K562 (cell line): ENCODE results near the gene KCNG4. TPM values are rescaled to one million over a fixed set of nuclear protein-coding genes. Genes with fewer than 3 reads are reported as not detected.

Source experiments
- CBX8 ChIP-seq: fragments of 200-600 bp; sonication (generic); IDR thresholded peaks from 2 replicates; pipeline ENCODE4 v1.6.1; 2012; ENCODE audit warnings: borderline replicate concordance, mixed run types, low read depth, mild to moderate bottlenecking, moderate library complexity, mixed read lengths, low read length, control low read depth, inconsistent platforms; ENCODE audit not compliant: poor library complexity, severe bottlenecking; ENCODE audit errors: extremely low read depth
- CHD2 ChIP-seq: IDR thresholded peaks from 2 replicates; pipeline ENCODE4 v1.6.1; 2011; ENCODE audit warnings: low read depth, low read length
- EP400 ChIP-seq: fragments of 450-650 bp; IDR thresholded peaks from 2 replicates; pipeline ENCODE4 v1.6.1; 2017; ENCODE audit warnings: antibody characterized with exemption, mild to moderate bottlenecking, moderate library complexity
- HMG20A ChIP-seq: fragments of 450-650 bp; formaldehyde crosslinking; conservative IDR thresholded peaks from 2 replicates; pipeline ENCODE4 v1.4.0; 2020; ENCODE audit warnings: mild to moderate bottlenecking, mixed read lengths
- KLF6 ChIP-seq: fragments of 250-450 bp; sonication (Bioruptor Pico); IDR thresholded peaks from 2 replicates; pipeline ENCODE4 v1.4.0; 2020; ENCODE audit warnings: mild to moderate bottlenecking, moderate library complexity, borderline replicate concordance
- LCOR ChIP-seq: sonication (generic); formaldehyde crosslinking; IDR thresholded peaks from 2 replicates; pipeline ENCODE4 v1.8.0; 2022; ENCODE audit warnings: mild to moderate bottlenecking, missing genetic modification reagents
- MYNN ChIP-seq, 2 experiments: sonication (generic); formaldehyde crosslinking in 1 of 2; IDR thresholded peaks; 2 replicates each; pipeline versions ENCODE4 v1.5.0 to v1.6.1; 2016 to 2020; ENCODE audit warnings: antibody characterized with exemption in 1 of 2, missing genetic modification reagents in 1 of 2
- NFIX ChIP-seq: fragments of 250-450 bp; sonication (Bioruptor Pico); IDR thresholded peaks from 2 replicates; pipeline ENCODE4 v1.4.0; 2020; ENCODE audit warnings: low read depth, mild to moderate bottlenecking, moderate library complexity
- NFYB ChIP-seq: IDR thresholded peaks from 2 replicates; pipeline ENCODE4 v1.6.1; 2011; ENCODE audit warnings: mild to moderate bottlenecking, moderate library complexity; ENCODE audit not compliant: insufficient read length; ENCODE audit errors: extremely low read depth
- POLR2B ChIP-seq: fragments of 450-650 bp; IDR thresholded peaks from 2 replicates; pipeline ENCODE4 v1.6.1; 2018; ENCODE audit warnings: low read depth; ENCODE audit not compliant: partially characterized antibody
- POLR2H ChIP-seq: IDR thresholded peaks from 2 replicates; pipeline ENCODE4 v1.6.1; 2016; ENCODE audit warnings: missing genetic modification characterization, low read depth, mild to moderate bottlenecking, control low read depth, missing compliant biosample characterization, moderate library complexity
- POU5F1 ChIP-seq: fragments of 150-350 bp; IDR thresholded peaks from 2 replicates; pipeline ENCODE4 v1.6.1; 2014; ENCODE audit warnings: borderline replicate concordance, low read length, low read depth, mild to moderate bottlenecking; ENCODE audit not compliant: partially characterized antibody
- RBM22 ChIP-seq: fragments of 200-400 bp; formaldehyde crosslinking; IDR thresholded peaks from 2 replicates; pipeline ENCODE4 v1.6.1; 2018; ENCODE audit warnings: low read length, low read depth; ENCODE audit not compliant: poor library complexity, severe bottlenecking
- RBM34 ChIP-seq: fragments of 200-400 bp; formaldehyde crosslinking; IDR thresholded peaks from 2 replicates; pipeline ENCODE4 v1.6.1; 2018; ENCODE audit warnings: low read length, borderline replicate concordance; ENCODE audit not compliant: insufficient read depth
- SIN3A ChIP-seq, 2 experiments: fragments of 150-350 bp in 1 of 2; IDR thresholded peaks; 2 replicates each; pipeline ENCODE4 v1.6.1; 2011 to 2016; ENCODE audit warnings: borderline replicate concordance in 2 of 2, low read depth in 2 of 2, low read length in 2 of 2, mild to moderate bottlenecking in 2 of 2, moderate library complexity in 2 of 2; ENCODE audit not compliant: control insufficient read depth in 1 of 2
- STAT5B ChIP-seq: fragments of 250-450 bp; sonication (Bioruptor Pico); IDR thresholded peaks from 2 replicates; pipeline ENCODE4 v1.8.0; 2021; ENCODE audit warnings: mild to moderate bottlenecking, inconsistent platforms
- TRIM25 ChIP-seq: fragments of 450-650 bp; IDR thresholded peaks from 2 replicates; pipeline ENCODE4 v1.7.0; 2016; ENCODE audit warnings: borderline replicate concordance
- ZNF175 ChIP-seq: fragments of 200-800 bp; sonication (Bioruptor generic); IDR thresholded peaks from 2 replicates; pipeline ENCODE4 v1.6.1; 2016; ENCODE audit warnings: low read depth, mild to moderate bottlenecking, missing genetic modification characterization, missing compliant biosample characterization
- ZNF197 ChIP-seq: fragments of 200-800 bp; sonication (Bioruptor generic); IDR thresholded peaks from 2 replicates; pipeline ENCODE4 v1.6.1; 2016; ENCODE audit warnings: low read depth, missing genetic modification characterization, missing compliant biosample characterization
- polyA plus RNA-seq, 8 experiments: library from polyadenylated mRNA; depleted of rRNA in 4 of 8; stranded (reverse) in 5 of 8; unstranded in 3 of 8; fragments of >200 nt; fragmentation: Nextera tagmentation in 2 of 8; fragmentation: Illumina TruSeq in 1 of 8; extraction: Ambion mirVana in 2 of 8; extraction: Trizol in 1 of 8; gene quantifications; 2 replicates each; pipeline versions ENCODE4 v1.2.1 to v1.2.3, GENCODE V29; 2011 to 2014; ENCODE audit warnings: inconsistent platforms in 1 of 8, missing spikeins in 1 of 8
- total RNA-seq, 7 experiments: library from RNA; depleted of rRNA in 6 of 7; stranded (reverse); fragments of >200 nt in 6 of 7; fragmentation: Illumina TruSeq in 2 of 7; extraction: Trizol in 2 of 7; gene quantifications; 2 replicates each; pipeline versions ENCODE4 v1.2.1 to v1.2.3, GENCODE V29; 2011 to 2021; ENCODE audit warnings: low replicate concordance in 1 of 7
- TF ChIP-seq, protein P1 (sequence below): fragments of 450-650 bp; IDR thresholded peaks from 2 replicates; pipeline ENCODE4 v1.6.1; 2016; ENCODE audit warnings: antibody characterized with exemption
- TF ChIP-seq, protein P2 (sequence below), 2 experiments: IDR thresholded peaks; 2 replicates each; pipeline ENCODE4 v1.6.1; 2011; ENCODE audit warnings: borderline replicate concordance in 1 of 2, control low read depth in 1 of 2, low read depth in 1 of 2, low read length in 1 of 2, mild to moderate bottlenecking in 1 of 2, mixed read lengths in 1 of 2, moderate library complexity in 1 of 2; ENCODE audit not compliant: insufficient read depth in 1 of 2, insufficient read length in 1 of 2, poor library complexity in 1 of 2, severe bottlenecking in 1 of 2; ENCODE audit errors: extremely low read depth in 1 of 2

KCNG4 gene
- total and polyA plus RNA-seq, 9 of the 15 experiments (the other 6 are each of a cell fraction or from before 2014, with no cell fraction given) = not detected

- TF ChIP-seq NFIX (CRISPR knock-in tag) = no peak
- no peak for TF ChIP-seq LCOR
- peak; percentile 73 for TF ChIP-seq CHD2
- no peak for TF ChIP-seq EP400
- TF ChIP-seq POLR2B = no peak
- TF ChIP-seq MYNN (IDR thresholded peaks at IDR 0.05) = no peak
- TF ChIP-seq MYNN (CRISPR knock-in tag; IDR thresholded peaks at IDR 0.05) = no peak
- no peak for TF ChIP-seq ZNF175 (CRISPR knock-in tag)
- no peak for TF ChIP-seq STAT5B (CRISPR knock-in tag)
- TF ChIP-seq HMG20A (CRISPR knock-in tag) = no peak
- no peak for TF ChIP-seq KLF6 (CRISPR knock-in tag)
- no peak for TF ChIP-seq RBM22
- TF ChIP-seq NFYB = peak; percentile 100
- no peak for TF ChIP-seq RBM34
- no peak for TF ChIP-seq ZNF197 (CRISPR knock-in tag)
- TF ChIP-seq TRIM25 = no peak
- TF ChIP-seq, protein P1, sequence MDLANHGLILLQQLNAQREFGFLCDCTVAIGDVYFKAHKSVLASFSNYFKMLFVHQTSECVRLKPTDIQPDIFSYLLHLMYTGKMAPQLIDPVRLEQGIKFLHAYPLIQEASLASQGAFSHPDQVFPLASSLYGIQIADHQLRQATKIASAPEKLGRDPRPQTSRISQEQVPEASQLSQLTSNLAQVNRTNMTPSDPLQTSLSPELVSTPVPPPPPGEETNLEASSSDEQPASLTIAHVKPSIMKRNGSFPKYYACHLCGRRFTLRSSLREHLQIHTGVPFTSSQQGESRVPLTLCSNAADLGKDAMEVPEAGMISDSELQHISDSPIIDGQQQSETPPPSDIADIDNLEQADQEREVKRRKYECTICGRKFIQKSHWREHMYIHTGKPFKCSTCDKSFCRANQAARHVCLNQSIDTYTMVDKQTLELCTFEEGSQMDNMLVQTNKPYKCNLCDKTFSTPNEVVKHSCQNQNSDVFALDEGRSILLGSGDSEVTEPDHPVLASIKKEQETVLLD = no peak
- no peak for TF ChIP-seq POU5F1
- TF ChIP-seq, protein P2, sequence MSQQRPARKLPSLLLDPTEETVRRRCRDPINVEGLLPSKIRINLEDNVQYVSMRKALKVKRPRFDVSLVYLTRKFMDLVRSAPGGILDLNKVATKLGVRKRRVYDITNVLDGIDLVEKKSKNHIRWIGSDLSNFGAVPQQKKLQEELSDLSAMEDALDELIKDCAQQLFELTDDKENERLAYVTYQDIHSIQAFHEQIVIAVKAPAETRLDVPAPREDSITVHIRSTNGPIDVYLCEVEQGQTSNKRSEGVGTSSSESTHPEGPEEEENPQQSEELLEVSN (IDR thresholded peaks at IDR 0.05; ENCODE audit: borderline replicate concordance in 1 of 2, extremely low read depth in 1 of 2, insufficient read depth in 1 of 2, insufficient read length in 1 of 2, low read depth in 1 of 2, low read length in 1 of 2, poor library complexity in 1 of 2, severe bottlenecking in 1 of 2) = no peak
- TF ChIP-seq SIN3A (IDR thresholded peaks at IDR 0.05; ENCODE audit: borderline replicate concordance in 2 of 2, control insufficient read depth in 1 of 2, low read depth in 2 of 2, low read length in 2 of 2) = no peak
- no peak for TF ChIP-seq CBX8
- no peak for TF ChIP-seq POLR2H (tag)
Observed at GRCh38 chr16:84266451-84266850, 26.6 kb upstream of the KCNG4 start (continued).
